Kasumi-1 (cell line): ENCODE data around the gene CCNK.

ENCODE experiments used
- DNase-seq, 2 experiments: peaks; one replicate each; lab custom pipeline; 2025; lab: John Stamatoyannopoulos, UW

CCNK gene

DNA sequence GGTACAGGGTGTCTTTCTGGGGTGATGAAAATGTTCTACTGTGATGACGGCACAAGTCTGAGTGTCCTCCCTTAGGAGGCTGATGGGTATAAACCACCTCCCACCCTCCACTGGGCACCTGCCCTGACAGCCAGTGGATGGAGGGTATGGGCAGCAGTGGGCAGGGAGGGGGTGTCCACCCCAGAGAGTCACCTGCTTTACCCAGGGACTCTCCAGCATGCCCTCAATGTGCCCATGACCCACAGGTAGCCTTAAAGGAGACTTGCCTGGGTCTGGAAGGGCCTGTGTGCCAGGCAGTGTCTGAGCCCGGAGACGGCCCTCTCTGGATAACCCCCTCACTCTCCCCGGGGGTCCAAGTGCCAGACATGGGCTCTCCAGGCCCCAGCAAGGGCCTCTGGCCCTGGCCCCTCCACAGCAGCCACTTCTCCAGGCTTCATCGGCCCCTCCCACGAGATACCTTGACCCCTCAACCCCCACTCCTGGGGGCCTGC is 38.8 kb downstream of the CCNK start:
- DNase-seq: no peak

DNA sequence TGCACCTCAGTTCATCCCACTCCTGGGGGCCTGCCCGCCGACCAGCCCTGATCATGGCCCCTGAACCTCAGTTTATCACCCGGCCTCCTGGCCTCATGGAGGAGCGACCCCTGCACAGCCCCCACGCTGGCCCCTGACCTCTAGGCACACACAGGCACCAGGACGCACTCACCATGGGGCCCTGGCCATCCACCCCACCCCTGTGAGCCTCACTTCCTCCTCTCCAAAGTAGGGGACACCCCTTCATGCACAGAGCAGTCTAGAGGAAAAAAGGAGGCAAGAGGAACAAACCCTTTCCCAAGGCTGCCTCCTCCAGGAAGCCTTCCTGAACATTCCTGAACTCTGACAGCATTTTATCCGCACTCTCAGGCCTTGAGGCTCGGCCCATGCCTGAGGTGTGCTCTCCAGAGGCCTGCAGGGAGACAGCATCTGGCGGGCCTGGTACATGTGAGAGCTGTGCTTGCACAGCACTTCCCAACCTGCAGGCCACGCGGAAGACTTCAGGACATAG is 39.4 kb downstream of the CCNK start:
- no peak for DNase-seq

DNA sequence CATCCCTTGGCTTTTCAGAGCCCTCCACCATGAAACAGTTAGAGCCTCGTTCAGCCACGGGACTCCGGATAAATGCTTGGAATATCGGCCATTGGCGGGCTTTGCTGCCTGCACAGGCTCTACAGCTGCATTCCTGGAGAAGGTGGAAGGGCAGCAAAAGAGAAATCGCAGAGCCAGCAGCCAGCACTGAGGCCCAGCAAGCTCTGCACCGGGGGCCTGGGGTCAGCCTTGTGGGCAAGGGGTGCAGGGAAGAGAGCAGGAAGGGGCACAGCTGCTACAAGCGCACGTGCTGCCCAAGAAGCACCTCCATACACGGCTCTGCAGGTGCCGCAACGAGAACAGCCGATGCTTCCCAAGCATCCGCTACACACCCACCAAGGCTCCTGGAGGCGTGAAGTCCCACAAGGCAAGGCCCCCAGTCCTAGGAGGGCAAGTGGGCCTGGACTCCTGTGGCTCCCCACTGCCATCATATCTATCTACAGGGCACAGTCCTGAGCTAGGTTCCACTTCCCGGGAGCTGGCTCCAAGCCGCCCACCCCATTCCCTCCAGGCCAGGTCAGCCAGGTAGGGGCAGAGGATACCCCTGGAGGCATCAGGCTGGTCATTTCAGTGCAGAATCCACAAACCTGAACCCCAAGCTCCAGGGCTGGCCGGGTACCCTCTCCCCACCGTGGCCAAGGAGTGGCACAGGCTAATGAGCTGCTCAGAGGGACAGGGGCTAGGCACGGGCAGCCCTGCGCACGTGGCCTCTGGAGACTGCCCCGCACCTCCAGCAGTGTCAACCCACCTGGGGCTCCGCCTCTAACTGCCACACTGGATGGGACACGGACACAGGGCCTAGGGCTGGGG is 40.2 kb downstream of the CCNK start:
- DNase-seq: no peak

DNA sequence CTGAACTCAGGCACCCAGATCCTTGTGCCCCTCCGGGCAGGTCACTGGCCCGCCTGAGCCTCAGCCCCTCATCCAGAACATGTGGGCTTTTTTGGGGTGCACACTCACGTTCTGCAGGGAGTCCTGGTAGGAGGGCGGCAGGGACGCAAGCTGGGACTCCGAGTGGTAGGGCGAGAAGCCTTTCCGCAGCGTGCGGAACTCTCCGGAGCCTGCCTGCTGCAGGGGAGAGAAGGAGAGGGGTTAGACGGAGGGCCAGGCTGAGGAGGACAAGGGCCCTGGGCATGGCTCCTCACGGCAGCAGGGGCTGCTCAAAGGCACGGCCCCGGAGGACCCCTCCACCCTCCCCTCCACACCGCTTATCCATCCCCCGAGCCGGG is 40.8 kb downstream of the CCNK start:
- DNase-seq: no peak

DNA sequence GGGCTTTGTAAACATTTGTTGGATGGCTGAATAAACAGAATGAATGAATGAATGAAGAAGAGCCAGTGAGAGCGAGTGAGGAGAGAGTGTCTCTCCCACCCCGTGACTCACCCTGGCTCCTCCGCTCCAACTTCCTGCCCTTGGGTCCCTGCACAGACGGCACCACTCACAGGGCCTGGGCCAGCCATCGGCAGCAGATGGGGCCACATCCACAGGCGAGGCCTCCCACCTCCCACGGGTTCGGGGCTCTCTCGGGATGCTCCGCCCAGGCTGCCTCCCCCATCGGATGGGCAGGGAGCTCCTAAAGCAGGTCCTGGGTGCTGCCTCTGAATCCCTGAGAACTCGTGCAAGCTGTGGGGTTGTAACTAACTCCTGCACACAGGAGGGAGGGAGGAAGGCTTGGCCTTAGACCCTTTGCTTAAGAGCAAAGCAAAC is 41.3 kb downstream of the CCNK start:
- DNase-seq: peak; percentile 57

DNA sequence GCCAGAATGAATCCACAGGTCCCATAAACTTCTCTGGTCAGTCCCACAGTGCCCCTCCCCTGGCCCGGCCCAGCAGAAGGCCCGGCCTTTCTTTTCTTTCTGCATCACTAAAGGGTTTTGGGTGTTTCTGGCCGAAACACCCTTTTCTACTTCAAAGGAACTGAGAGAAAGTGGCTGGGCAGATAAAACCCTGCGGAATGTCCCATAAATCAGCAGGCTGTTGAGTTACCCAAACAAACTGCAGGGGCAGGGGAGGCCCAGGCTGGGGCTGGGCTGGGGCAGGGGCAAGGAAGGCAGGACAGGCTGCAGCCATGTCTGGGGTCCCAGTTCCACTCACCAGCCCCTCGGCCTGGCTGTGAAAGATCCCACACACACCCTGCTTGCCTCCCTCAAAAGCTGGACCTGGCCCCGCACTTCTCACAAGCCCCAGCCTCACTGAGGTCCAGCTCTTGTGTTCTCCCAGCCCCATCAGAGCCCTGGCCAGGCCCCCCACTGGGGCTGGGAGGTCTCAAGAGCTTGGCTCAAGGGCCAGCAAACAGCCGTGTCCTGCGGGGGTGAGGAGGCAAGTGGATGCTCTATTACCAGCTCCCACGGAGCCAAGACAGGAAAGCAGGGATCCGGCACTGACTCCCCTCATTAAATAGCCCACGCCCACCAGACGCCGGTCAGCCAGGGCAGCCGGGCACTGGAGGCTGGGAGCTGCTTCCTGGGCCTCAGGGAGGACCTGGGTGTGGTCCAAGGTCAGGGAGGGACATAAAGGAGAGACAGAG is 41.9 kb downstream of the CCNK start:
- DNase-seq: no peak

DNA sequence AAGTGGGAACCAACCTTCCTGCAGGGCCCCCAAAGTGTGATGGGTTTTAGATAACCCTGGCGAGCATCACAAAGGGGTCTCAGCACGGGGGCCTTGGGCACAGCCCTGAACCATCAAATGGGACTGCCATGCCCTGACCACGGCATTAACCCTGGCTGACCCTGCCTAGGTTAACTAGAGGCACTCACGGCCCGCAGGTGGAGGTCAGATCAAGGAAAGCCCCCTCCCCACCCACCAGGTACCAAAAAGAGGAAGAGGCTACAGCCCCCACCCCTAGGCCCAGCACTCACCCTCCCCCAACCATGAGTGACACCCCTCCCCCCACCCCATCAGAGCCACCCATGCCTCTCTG is 42.5 kb downstream of the CCNK start:
- DNase-seq: no peak

DNA sequence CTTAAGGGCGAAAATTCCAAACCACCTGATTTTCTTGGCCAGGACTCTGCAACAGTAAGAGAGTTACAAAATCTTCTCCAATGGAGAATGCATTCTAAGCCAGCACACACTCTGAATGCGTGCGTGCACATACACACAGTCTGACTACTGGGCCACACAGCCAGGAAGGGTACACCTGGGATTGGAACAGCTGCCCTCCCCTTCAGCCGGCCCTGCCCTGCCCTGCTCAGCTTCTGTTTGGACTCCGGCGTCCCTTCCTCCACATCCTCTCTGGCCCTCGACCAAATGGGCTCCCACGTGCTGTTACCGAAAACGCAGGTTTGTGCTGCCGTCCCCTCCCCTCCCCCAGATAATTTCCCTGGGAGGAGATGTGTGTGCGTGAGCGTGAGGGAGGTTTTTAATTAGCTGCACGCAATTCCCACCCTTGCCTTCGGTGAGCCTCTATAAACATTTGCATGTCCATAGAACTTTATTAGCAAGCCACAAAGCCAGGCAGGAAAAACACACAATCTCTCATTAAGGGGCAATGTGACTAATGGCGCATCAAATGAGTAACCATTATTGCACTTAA is 43.0 kb downstream of the CCNK start:
- no peak for DNase-seq

DNA sequence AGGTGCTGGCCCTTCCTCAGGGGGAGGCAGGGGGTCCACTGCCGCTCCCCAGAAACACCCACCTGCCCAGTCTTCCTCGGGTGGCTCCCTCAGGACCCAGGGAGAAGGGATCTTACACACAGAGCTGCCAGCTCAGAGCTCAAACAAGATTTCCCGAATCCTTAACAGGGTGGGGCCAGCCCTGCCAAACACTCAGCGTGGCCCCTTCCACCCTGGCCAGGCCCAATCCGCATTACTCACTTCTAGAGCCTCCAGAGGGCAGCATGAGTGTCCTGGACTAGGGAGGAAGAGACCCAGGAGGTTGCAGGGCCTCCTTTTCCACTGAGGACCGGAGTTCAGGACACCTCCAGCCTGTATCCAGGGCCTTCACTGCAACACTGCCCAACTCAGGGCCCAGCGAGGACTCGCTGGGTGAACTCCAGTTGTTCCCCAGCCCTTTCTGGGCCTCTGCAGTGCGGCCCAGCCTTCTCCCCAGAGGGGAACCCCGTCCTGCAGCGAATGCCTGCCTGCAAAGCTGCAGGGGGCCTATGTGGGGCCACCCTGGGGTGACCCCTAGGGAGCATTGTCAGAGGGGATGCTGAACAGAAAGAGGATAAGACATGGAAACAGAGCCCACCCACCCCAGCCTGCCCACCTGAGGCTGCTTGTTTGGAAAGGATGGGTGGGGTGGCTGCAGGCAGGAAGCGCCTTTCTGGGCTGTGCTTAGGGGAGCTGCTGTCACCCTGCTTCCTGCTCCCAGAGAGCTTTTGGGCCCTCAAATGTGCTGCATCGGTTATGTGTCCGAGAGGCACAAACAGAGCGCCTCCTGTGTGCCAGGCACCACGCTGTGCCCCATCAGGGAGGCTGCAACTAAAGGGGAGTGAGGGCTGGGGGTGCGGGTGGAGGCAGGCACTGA is 43.8 kb downstream of the CCNK start:
- no peak for DNase-seq

DNA sequence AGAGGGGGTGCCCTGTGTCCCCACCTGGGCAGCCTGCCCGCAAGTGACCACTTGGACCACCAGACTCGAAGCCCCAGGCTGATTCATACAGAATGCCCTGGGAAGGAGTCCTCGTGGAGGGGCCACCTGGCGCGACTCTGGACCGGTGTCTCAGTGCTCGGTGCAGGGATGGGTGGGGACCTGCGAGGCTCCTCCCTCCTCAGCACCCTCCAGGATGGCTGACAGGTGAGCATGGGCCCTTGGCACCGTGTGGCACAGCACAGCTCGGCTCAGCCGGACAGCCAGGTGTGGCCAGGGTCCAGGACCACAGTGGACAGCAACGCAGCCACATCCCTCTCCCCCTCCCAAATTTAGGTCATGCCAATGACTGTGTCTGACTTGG is 44.5 kb downstream of the CCNK start:
- no peak for DNase-seq

DNA sequence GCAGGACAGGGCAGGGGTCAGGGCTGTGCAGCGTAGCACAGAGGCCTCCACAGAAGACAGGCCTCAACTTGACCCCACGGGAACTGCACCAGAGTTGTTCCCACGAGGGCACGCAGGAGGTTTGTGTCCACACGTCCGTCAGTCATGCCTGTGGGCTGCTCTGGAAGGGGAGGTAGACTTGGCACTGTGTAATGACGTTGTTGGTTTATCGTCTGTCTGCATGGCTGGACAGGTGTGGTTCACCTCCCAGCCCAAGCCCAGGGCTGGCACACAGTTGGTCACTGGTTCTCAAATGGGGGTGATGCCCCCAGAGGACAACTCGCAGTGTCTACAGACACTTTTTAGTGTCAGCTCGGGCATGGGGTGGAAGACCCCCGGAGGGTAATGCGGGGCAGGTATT is 45.8 kb downstream of the CCNK start:
- no peak for DNase-seq

DNA sequence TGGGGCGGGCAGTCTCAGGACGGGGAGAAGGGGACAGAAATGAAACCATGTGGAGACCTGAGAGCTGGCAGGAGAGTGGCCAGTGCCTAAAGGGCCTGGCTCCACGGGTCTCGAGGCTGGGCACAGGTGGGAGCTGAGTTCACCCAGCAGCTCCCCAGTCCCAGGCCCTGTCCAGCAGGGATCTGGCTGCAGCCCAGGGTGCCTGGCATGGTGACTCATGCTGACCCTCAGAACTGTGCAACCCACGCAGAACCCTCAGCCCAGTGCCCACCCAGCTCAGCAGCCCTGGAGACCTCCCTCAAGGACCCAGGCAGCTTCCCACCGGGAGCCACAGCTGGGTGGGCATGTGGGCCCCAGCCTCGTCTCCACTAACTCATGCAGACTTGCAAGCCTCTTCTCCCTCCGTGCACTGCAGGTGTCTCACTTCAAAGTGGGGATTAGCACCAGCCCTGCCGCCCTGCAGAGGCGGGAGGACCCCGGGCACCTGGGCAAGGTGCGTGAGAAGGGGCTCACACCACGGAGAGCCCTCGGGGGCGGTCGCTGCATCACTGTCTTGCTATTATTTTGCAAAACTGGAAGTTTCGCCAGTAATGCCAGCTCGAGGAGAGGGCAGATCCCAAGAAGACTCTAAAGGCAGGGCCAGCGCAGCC is 46.3 kb downstream of the CCNK start:
- no peak for DNase-seq

DNA sequence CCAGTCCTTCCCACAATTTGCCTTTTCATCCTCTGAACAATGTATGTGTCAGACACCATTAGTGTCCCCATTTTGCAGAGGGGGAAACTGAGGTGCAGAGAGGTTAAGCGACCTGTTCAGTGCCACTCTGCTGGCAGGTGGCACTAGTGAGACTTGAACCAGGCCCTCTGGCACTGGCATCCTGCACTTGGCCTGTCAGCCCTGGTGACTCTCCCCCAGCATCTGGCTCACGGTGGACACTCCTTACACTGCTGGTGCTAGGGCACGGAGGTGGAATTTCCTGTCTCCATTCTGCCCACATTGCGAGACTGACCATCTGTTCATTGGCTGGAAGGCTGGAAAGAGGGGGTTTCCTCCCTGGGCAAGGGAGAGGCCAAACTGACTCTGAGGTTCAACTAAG is 48.7 kb downstream of the CCNK start:
- DNase-seq: no peak

DNA sequence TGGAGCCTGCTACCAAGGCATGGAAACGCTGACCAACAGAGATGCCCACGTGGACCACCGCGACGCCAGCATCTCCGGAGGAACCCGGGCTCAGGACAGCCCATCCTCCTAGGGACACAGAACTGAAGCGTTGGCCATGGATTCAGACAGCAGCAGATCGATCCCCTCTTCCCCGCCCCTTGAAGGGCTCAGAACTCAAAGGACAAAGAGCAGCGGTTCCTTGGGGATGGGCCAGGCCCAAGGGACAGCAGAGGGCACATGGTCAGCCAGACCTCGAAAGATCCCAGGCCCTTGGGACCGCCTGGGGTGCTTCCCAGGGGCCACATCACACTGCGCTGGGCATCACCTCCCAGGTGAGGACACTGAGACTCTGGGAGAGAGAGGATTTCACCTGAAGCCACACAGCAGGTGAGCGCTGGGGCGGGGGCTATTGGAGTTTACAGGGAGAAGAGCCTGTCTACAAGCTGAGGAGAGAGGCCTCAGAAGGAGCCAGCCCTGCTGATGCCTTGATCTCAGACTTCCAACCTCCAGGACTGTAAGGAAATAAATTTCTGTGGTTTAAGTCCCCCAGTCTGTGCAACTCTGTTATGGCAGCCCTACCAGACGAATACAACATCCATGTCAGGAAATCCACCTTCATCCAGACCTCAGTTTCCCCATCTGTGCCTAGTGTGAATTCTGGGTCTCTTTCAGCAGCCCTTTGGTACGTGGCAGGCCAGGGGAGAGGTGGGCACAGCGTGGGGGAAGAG is 49.4 kb downstream of the CCNK start:
- no peak for DNase-seq

DNA sequence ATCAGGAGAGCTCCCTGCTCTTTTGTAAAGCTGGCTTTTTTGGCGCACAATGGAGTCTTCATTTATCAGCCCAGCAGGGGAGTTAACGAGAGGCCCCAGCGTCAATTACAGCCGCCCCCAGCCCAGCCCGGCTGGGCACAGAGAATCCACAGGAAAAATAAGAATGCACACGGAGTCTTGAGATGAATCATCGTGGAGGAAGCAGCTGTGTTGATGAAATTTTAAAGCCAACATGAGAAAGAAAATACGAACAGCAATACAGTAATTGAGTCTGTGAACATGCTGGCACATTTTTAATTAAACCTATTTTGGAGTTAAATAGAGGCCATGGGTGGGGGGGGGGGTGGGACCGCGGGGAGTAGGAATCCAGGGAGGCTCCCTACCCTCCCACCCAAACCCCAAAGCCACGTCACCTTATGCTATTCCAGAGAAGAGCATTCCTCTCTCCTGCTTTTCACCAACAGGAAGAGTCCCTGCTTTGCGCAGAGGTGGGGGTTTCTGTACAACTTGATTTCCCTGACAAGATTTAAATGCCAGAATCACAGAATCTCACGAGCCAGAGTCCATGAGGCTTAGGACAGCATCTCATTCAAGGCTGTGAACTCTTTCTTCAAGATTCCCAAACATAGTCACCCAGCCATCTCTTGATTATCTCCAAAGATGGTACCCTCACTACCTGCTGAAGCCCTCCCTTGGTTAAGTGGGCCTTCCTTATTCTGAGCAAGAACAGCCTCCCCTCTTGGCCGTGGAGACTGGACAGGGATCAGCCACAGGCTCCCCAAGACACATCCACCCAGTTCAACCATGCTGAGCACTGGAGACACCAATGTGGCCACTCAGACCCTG is 50.3 kb downstream of the CCNK start:
- peak; percentile 11 to 18 for DNase-seq

DNA sequence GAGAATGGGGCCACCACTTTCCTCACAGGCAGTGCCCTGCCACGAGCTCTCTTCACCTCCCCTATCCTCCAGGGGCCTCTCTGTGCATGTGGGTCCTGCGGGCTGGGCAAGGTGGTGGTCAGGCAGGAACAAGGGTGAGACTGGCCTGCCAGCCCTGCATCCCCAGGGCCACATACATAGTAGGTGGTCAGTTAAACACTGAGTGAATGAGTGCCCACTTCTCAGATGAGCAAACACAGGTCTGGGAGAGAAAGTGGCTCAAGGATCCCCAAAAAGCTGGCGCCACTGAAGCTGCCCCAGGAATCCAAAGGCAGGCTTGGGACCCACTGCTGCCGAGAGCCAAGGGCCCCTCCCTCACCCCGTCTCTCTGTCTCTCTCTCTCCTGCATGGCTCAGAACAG is 51.1 kb downstream of the CCNK start:
- no peak for DNase-seq

DNA sequence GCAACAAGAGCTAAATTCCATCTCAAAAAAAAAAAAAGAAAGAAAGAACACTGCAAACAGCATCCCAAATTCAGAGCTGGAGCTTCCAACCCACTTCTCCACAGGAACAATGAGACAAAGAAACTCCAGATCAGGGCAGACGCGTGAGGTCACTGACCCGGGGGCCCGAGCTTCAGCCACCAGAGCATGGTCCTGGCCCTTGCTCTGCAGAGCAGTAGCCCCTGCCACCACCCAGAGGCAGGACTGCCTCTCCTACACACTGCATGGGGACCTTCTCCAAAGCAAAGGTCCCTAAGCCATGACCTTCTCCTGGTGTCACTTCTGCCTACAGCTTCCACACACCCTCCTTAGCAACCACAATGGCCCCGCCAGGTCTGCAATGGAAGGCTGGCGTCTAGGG is 53.1 kb downstream of the CCNK start:
- DNase-seq: no peak

DNA sequence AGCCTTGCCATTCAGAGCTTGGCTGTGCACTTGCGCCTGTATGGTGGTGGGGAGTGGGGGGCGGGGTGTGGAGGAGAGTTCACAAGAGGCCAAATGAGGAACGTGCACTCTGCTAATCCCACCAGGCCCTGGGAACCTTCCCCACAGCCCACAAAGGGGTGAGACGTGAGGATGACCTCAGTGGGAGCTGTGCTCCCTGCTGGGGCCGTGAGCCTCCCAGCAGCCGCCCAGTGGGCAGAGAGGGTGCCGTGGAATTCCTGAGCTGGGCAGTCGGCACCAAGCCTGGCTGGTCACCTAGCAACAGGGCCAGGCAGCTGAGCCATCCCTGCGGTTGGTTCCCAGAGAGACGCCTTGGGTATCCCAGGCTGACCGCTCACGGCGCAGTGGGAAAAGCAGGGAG is 53.7 kb downstream of the CCNK start:
- DNase-seq: no peak

DNA sequence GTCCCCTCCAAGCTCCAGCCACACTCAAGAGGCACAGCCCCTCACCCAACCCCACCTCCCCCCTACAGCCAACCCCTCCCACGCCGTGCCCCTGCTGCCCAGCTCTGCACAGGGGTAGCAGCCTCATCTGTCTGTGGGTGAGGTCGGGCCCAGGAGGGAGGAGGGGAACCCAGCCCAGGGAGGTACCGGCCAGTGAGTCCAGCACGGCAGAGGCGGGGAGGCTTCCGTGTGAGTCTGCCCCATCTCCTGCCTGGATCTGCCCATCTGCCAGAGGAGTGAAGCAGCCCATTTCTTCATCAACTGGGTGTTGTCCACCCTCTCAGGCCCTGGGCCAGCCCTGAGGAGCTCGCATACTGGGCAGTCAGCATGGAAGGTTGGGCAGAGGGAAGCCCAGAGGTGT is 54.2 kb downstream of the CCNK start:
- no peak for DNase-seq
